Activated gamma-delta T cell (primary cell): ENCODE data around the gene BTNL8.

Source experiments
- DNase-seq: peaks from one replicate; lab custom pipeline; 2025; lab: John Stamatoyannopoulos, UW

BTNL8 gene

GRCh38 chr5:180959661-180960060, 60.7 kb downstream of the BTNL8 start:
- DNase-seq: no peak

GRCh38 chr5:180960209-180960608, 61.2 kb downstream of the BTNL8 start:
- no peak for DNase-seq

GRCh38 chr5:180969406-180969805, 70.4 kb downstream of the BTNL8 start:
- no peak for DNase-seq

GRCh38 chr5:180970336-180970735, 71.4 kb downstream of the BTNL8 start:
- no peak for DNase-seq

- DNase-seq: no peak
Observed at GRCh38 chr5:180970875-180971274, 71.9 kb downstream of the BTNL8 start.

GRCh38 chr5:180974612-180975315, 75.8 kb downstream of the BTNL8 start:
- DNase-seq: no peak

GRCh38 chr5:180975338-180975737, 76.4 kb downstream of the BTNL8 start:
- DNase-seq: no peak

GRCh38 chr5:180976518-180976917, 77.6 kb downstream of the BTNL8 start:
- no peak for DNase-seq

GRCh38 chr5:180977852-180978251, 78.9 kb downstream of the BTNL8 start:
- DNase-seq: no peak

- DNase-seq: no peak
Observed at GRCh38 chr5:180982008-180982741, 83.2 kb downstream of the BTNL8 start.

- DNase-seq: no peak
Observed at GRCh38 chr5:180988016-180988415, 89.1 kb downstream of the BTNL8 start.

- no peak for DNase-seq
Observed at GRCh38 chr5:180988592-180988991, 89.6 kb downstream of the BTNL8 start, which contains the start of gene BTNL3. Gene BTNL3 (plus strand): TSS chr5:180988846. CDS start chr5:180989029, 183 bp downstream.

GRCh38 chr5:180990086-180990881, 91.3 kb downstream of the BTNL8 start:
- DNase-seq: no peak

- no peak for DNase-seq
Observed at GRCh38 chr5:180990882-180991242, 91.9 kb downstream of the BTNL8 start.
